ENCODE results near the gene TAF4.

GRCh38 chr20:62027116-62027515 is 38.6 kb downstream of the TAF4 start:
- TF ChIP-seq RARA (CRISPR knock-in tag; IDR thresholded peaks at IDR 0.05) (no peak), HCFC1 (IDR thresholded peaks at IDR 0.05; ENCODE audit: low read depth, low read length) (no peak), NFE2L2 (IDR thresholded peaks at IDR 0.05; ENCODE audit: low read length) (no peak), MAX (IDR thresholded peaks at IDR 0.05) (no peak), JUNB (CRISPR knock-in tag; IDR thresholded peaks at IDR 0.05; ENCODE audit: borderline replicate concordance) (no peak)

Data from HepG2 (cell line).